ENCODE results near the gene DPP6.

DPP6 gene

DNA sequence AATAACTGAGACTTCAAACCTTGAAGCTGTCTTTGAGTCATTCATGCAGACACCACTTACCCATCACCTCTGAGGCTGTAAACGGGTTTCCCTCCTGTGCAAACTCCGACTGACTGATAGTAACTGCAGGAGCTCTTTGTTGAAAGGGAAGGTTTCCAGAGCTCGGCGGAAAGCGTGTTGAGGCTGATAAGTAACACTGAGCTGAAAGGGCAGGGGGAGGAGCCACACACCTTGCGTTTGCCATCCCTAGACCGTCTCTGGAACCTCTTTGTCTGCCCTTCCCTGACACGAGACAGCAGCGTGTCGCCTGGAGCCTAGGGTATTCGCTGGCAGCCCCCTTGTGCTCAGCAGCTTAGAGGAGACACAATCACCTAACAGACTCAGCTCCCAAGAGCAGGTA, 816.7 kb downstream of the DPP6 start:
- no peak for FAIRE-seq

DNA sequence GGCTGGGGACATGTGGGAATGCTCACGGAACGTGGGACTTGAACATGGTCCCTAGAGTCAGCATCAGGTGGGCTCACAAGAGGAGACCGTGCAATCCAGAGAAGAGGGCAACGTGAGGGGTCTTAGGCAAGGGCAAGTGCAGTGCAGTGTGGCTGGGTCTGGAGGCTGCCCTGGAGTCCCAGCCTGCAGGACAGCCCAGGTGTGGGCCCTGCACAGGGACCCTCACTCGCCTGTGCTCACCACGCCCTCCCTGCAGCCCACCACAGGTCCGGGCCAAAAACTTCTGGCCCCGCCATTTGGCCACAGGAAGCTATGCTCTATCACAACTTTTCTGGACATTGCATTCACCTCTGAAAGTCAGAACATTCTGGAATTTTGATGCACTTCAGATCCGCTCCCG, 817.2 kb downstream of the DPP6 start:
- FAIRE-seq, result no peak

DNA sequence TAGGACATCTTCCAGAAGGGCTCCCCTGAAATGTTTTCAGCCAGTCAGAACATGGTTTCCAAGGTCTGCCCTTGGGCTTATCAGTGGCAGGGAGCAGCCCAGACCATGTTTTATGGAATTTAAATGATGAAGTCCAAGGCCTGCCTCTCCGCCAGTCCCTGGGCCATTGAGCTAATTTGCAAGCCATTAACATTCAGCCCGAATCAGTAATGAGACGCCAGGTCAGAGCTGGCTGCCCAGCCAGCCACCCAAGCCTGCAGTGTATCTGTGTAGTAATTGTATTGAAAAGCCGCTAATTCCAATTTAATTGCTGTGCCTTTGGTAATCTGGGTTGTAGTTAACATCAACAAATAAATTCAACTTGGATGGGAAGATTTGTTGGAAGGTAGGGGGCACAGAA, 819.3 kb downstream of the DPP6 start:
- FAIRE-seq, result no peak

DNA sequence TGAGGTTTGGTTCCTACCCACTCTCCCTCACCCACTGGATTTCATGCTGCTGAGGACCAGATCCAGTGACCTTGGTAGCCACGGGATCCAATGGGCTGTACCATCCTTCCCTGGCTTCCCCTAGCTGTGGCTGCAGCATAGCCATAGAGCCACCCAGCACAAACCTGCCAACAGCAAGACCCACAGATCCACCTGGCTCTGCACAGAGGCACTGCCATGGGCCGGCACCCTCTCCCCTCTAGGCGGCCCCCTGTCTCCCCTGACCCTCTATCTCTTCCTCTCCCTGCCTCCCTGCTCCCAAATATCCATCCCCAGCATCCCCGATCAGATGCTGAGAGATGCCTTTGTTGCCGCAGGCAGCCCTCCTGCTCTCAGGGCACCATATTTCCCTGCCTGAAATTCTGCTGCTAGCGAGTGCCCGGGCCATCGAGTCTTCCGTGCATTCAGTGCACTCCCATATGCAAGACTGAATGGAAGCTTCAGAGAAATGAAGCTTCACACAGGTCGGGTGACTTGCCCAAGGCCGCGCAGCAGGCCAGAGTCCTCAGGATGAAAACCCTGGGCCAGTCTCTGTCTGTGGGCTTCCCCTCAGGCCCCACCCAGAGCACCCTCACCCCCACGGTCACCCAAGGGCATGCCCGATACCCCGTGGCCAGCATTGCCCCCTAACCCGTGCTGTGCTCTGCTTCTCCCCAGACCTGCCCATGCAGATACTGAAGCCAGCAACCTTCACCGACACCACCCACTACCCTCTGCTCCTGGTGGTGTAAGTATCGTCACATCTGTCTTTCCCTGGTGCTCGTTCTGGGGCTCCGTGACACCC, 819.9 kb downstream of the DPP6 start:
- FAIRE-seq, result no peak

DNA sequence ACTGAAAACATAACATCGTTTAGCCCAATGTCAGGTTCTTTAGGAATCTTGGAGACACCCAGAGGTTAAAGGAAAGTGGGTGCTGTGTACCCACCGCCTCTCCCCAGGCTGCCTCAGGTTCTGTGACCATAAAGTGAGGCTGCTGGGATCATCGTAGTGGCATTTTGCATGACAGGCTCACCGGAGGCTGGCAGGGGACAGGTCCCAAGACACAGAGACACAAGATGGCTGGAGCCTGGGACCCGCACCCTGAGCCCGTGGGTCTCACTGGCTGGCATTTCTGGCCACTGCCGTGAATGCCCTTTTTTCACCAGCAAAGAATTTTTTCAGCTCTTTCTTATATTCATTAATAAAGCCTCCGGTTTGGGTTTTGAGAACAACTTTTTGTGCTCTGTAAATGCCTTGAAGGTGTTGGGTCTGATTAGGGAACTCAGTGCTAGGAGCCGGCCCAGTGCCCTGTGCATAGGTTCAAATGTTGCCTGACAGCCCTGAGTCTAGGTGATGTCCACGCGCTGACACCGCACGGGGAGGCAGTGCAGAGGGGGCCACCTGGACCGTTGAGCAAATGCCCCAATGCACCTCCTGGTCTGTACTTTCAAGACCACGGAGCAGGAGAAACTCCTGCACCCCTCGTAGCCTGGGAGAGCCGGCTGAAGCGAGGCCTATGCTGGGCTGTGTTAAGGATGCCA, 820.8 kb downstream of the DPP6 start:
- no peak for FAIRE-seq

DNA sequence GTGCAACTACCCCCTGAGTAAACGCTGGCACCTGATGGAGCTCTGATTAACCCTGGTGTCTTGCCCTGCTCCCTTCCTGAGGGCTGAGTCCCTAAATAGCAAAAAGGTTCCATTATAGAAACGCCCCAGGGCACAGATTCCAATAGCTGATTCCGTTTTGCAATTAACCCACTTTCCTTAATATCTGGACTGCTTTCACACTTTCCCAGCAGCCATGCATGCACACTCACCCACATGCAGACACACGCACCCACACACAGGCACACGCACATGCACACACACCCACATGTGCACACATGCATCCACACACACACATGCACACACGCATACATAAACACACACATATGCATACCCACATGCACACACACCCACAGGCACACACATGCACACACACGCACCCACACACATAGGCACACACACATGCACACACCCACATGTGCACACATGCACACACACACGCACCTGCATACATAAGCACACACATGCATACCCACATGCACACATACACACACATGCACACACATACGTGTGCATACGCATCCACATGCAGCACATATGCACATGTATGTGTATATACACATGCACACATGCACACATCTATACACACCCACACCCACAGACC, 821.4 kb downstream of the DPP6 start:
- no peak for FAIRE-seq

DNA sequence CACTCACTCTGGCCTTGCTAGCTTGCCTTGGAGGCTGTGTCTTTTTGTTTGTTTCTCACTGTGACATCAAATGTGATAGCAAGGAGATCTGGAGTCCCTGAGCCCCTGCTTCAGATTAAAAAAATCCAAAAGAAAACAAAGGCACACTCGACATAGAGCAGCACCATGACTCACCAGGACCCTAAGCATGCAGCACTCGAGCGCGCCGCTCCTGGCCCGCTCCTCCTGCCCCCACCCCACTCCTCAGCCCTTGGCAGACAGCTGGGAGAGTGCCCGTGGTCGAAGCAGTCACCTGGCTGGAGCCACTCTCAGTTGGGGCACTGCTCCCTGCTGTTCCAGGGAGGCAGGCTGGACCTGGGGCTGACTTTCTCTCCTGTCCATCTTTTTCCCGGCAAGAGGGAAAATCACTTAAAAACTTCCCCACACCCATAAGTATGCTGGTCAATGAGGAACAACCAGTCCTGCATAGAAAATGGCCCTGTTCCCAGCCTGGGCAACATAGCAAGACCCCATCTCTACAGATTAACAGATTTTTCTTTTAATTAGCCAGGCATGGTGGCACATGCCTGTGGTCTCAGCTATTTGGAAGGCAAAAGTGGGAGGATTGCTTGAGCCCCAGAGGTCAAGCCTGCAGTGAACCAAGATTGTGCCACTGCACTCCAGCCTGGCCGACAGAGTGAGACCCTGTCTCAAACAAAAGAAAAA, 822.4 kb downstream of the DPP6 start:
- FAIRE-seq, result no peak

DNA sequence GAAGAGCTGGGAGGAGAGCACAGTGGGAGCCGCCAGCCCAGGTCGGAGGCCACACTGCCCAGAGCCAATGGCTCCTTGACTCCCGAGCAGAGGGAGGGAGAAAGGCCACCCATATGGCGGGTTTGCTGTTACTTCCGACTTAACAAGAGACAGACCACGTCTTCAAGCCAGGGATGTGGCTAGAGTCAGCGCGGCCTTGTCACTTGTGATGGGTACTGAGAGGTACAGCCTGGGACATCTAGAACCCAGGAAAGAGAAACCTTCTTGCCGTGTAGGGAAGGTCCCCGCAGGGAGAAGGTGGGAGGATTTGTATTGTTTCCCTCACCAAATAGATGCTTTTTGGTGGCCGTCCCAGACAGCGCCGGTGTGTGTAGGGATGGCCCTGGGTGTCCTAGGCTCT, 823.1 kb downstream of the DPP6 start:
- no peak for FAIRE-seq

DNA sequence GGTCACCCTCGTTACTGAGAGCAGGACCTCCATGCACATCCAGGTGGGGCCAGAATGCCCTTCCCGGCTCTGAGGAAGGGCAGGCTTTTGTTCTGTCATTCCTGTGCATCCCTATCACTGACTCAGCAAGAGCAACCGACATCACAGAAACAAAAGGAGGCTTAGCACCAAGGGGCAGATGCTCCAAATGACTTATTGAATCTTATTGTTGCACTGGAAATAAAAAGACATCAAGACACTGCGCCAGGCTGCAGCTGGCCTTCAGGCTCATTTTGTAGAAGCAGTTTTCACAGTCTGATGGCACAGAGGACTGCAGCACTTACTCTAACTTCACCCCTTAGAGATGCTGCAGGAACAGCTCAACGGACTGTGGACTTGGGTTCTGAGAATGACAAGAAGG, 824.3 kb downstream of the DPP6 start:
- FAIRE-seq, result no peak

DNA sequence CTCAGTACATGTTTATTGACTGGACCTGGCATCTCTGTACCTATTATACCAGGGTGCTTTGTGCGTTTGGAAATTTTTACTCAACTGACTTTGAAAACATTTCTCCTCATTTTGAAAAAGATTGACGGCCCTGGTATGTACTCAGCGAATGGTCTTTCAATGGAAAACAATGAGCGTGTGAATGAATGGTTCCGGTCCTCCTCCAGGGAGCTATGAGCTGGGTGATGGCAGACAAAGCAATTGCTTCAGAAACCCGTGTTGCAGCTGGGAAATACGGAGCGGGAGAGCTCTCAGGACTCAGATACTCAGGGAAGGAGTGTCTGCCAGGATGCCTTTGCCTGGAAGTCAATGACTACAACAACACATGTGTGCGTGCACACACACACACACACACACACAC, 824.8 kb downstream of the DPP6 start:
- FAIRE-seq, result no peak

DNA sequence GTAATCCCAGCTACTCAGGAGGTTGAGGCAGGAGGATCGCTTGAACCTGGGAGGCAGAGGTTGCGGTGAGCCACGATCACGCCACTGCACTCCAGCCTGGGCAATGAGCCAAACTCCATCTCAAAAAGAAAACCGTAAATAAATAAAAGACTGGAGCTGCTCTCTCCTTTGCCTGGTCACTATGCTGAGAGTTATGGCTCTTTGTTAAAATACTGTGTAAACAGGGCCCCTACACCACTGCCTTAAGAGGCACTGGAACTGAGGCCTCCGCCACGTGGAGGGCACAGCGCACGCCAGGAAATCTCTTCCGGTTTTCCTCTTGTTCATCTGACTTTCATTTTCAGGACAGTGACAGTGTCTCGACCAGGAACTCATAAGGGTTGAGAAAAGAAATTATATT, 827.4 kb downstream of the DPP6 start:
- FAIRE-seq, result no peak

DNA sequence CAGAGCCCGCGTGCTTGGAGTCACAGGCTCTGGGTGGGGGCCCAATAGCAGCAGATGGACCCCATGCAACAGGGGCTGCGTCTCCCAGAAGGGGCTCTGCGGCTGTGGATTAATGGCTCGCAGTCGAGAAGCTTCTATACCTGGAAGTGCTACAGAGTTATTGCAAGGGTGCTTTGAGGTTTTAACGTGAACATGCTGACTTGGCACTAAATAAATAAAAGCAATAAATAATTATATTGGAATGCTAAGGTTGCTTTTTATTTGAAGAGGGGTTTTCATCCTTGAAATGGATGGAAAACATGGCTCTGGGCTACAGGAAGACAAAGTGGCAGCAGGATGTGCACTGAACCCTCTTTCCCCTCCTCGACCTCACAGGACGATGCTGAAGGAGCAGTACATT, 828.3 kb downstream of the DPP6 start:
- no peak for FAIRE-seq

DNA sequence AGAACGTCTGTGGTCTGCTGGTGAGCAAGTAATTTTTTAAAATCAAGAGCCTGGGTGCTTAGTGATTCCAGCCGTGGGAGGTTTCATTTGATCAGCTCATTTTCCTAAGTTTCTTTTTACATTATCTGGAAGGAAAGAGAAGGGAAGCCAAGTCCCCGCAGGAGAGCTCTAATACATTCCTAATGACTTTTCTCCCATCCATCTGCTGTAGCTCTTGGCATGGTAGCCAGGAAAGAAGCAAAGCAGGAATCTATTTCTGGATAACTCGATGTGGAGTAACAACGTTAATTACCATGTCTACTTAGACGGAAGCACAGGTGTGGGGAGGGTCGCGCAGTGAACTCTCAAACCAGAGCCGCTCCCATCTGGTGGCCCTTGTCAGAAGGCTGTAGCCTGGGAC, 828.8 kb downstream of the DPP6 start:
- FAIRE-seq, result no peak

DNA sequence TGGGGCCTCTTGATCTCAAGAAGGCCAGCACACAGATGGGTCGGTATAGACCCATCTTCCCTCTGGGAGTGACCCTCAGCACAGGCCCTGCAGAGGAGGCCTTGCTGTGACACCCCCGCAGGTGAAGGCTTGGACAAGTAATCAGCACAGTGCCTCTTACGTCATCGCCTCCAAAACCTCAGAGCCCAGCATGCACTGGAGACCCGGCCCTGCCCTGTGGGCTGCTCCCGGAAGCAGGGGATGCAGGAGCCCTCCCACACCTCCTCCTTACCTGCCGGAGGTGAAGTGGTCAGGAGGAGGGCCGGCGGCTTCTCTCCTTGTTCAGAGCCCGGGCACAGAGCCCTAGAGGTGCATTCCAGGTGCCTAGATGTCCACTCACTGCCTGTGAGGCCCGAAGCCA, 829.3 kb downstream of the DPP6 start:
- FAIRE-seq, result no peak

DNA sequence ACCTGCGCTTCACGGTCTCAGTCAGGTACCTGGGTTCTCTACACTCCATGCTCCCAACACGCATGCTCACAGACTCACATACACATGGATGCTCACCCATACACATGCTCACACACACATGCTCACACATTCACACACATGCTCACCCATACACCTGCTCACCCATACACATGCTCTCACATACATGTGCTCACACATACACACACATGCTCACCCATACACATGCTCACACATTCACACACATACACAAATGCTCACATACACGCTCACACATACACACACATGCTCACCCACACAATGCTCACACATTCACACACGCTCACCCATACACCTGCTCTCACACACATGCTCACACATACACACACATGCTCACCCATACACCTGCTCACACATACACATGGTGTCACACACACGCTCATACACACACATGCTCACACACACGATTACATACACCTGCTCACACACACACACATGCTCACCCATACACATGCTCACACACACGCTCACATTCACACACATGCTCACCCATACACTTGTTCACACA, 830.8 kb downstream of the DPP6 start:
- no peak for FAIRE-seq

DNA sequence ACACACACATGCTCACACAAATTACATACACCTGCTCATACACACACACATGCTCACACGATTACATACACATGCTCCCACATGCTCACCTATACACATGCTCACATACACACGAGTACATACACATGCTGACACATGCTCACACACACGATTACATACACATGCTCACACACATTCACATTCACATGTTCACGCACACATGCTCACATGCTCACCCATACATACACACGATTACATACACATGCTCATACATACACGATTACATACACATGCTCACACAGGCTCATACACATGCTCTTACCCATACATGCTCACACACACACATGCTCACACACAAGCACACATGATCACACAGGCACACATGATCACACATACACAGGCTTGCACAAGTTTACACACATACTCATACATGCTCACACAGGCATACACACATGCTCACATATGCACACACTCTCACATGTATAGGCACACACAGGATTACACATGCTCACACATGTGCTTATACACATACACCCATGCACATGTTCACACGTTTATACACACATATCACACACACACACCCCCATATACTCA, 832.2 kb downstream of the DPP6 start:
- no peak for FAIRE-seq

DNA sequence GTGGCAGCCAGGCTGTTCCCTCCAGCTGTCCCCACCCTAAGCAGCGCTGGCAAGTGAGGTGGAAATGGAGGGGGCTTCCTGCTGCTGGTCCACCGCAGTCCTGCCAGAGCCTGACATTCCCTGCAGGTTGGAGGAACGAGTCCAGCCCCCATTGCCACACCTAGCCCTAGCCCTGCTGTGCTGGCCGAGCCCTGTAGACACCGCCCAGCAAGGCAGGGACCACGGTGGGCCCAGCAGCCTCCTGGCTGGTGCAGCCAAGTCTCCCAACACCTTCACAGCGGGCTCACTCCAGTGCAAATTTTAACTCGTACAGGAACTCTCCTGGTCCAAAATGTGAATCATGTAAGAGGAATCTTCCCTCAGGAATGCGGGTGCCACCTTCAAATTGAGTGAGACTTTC, 834.4 kb downstream of the DPP6 start:
- FAIRE-seq, result no peak

DNA sequence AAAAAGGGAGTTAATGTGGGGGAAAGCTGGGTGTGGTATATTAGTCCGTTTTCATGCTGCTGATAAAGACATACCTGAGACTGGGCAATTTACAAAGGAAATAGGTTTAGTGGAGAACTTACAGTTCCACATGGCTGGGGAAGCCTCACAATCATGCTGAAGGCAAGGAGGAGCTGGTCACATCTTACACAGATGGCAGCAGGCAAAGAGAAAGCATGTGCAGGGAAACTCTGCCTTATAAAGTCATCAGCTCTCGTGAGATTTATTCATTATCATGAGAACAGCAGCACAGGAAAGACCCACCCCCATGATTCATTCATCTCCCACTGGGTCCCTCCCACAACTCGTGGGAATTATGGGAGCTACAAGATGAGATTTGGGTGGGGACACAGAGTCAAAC, 836.5 kb downstream of the DPP6 start:
- FAIRE-seq, result no peak

DNA sequence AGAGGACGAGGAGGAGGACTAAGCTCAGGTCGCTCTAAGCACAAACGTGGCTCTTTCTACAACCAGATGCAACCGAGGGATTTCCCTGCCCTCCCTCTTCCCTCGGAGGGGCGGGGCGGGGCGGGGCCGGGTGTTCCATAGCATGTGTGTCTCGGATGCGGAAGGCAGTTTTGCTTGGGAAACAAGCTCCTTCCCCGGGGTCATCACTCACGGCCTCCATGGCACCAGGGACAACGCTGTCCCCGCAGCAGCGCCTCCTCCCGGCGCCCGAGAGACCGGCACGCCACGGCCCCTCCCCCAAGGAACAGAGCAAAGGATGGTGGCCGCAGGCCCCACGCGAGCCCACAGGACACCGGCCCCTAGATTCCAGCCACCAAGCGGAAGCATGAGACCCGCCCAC, 840.3 kb downstream of the DPP6 start:
- FAIRE-seq, result no peak

DNA sequence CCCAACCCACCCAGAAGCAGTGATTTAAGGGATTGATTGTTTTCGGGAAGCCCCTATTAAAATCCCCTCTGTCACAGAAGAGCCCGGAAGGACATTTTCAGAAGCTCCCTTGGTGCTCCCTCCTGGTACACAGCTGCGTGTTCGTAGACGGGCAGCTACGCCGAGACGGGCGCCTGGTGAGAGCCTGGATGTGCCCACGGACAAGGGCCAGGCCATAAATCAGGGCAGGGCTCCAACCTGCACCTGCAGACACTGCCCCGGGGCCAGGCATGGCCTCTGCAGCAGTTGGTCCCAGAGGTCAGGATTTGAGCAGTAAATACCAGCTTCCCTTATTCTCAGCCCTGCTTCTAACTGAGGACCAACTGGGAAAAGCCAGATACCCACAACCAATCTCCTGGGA, 843.9 kb downstream of the DPP6 start:
- no peak for FAIRE-seq

DNA sequence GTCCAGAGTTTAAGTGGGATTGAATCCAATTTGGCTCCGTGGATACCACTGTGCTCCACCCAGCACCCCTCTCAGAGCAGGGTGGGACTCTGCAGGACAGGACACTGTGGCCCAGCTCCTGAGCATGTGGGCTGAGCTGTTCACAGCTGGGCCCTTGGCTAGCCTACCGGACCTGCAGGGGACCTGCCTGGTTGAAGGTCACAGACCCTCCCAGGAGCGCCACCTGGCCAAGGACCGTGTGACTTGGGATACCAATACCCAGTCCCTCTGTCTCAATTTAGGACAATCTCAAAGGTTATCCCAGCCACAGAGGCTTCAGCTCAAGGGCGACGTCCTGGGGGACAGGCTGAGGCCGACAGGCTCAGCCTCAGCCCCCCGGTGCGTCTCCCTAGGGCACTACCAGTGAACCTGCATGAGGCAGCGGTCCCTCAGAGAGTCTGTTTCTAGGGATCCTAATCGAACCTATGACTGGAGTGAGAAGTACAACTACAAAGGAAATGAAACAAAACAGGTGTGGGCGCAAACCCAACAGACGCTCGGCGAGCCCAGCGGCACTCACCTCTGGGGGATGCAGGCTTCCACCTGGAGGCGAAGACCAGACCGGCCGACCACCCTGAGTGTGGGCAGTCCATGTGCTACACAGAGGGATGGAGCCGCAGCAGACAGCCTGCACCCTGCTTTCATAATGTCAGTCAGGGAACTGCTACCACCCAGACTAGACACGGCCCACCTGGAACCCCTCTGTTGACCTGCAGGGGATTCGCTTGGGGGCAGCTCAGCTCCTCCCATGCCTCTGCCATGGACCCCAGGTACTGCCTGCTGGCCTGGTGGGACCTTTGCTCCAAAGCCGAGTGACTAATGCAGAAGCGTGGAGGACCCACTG, 847.0 kb downstream of the DPP6 start:
- no peak for FAIRE-seq

DNA sequence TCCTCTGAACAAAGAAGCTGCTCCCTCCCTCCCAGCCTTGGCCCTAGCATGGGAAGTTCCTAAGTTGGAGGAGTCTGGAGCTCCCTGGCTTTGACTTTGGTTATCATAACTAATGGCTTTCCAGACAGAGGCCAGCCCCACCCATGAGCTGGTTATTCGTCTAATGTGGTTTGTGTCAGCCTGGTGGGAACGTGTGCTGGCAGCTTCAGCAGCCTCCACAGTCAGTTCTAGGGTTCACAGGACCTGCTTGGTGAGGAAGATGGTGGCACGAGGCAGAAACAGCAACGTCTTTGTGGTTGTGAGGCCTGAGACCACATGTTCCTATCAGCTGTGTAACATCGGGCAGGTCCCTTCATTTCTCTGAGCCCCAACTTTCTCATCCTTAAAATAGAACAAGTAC, 847.7 kb downstream of the DPP6 start:
- no peak for FAIRE-seq

Data from G401.6 (cell line).